Measurements from ENCODE around the gene SLC16A3. TPM values are rescaled to one million over a fixed set of nuclear protein-coding genes. Genes with fewer than 3 reads are reported as not detected.

The SLC16A3 gene
- total RNA-seq, 1 donor from 2014 or later: 1.5 TPM

DNA sequence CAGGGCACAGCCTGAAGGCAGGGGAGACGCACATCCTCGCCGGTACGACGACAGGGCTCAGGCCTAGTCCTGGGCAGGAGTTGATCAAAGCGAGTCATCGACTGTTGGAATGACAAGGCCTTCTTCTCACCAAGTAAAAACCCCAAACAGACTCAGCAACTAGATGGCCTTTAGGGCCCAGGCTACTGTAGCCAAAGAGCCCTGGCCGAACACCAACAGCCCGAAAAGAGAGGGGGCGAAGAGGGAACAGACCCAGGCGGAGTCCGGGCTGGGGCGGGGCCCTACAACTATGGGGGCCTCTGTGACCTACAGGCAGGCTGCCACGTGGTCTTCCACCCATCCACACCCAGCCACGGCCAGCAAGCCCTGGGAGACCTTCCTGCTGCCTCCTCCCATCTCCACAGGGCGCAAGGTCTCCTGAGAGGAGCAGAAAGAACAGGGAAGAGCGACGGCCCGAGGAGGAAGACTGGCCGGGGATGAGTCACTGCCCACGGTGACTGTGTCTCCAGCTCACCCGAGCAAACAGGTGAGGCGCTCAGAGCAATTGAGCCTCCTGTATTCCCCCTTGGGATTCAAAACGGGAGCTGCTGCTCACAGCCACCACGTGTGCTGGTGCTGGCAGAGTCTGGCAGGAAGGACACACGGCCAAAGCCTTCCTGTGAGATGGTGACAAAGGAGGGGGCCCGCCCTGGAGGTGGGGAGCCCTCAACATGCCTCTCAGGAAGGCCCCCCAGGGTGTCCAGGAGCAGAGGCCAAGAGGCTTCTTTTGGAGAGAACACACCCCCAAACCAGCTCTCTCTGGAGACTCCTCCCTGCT, 17.7 kb downstream of the SLC16A3 start:
- no peaks in the 10 kb centered on the region for H3K9me3 Mint-ChIP-seq
- DNase-seq (ENCODE audit: low read depth, low spot score): no peak
- no peak overlapping the region for H3K27ac Mint-ChIP-seq (ENCODE audit: unreplicated experiment)
- TF ChIP-seq, protein P1, sequence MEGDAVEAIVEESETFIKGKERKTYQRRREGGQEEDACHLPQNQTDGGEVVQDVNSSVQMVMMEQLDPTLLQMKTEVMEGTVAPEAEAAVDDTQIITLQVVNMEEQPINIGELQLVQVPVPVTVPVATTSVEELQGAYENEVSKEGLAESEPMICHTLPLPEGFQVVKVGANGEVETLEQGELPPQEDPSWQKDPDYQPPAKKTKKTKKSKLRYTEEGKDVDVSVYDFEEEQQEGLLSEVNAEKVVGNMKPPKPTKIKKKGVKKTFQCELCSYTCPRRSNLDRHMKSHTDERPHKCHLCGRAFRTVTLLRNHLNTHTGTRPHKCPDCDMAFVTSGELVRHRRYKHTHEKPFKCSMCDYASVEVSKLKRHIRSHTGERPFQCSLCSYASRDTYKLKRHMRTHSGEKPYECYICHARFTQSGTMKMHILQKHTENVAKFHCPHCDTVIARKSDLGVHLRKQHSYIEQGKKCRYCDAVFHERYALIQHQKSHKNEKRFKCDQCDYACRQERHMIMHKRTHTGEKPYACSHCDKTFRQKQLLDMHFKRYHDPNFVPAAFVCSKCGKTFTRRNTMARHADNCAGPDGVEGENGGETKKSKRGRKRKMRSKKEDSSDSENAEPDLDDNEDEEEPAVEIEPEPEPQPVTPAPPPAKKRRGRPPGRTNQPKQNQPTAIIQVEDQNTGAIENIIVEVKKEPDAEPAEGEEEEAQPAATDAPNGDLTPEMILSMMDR (conservative IDR thresholded peaks at IDR 0.05): no peak
- H3K27me3 Mint-ChIP-seq (ENCODE audit: low read depth): no peaks in the 10 kb centered on the region
- H3K4me3 Mint-ChIP-seq: no peak overlapping the region
- no peaks in the 10 kb centered on the region for H3K4me1 Mint-ChIP-seq
- peaks cover 15% of the 10 kb centered on the region for H3K36me3 Mint-ChIP-seq (ENCODE audit: low read depth)

DNA sequence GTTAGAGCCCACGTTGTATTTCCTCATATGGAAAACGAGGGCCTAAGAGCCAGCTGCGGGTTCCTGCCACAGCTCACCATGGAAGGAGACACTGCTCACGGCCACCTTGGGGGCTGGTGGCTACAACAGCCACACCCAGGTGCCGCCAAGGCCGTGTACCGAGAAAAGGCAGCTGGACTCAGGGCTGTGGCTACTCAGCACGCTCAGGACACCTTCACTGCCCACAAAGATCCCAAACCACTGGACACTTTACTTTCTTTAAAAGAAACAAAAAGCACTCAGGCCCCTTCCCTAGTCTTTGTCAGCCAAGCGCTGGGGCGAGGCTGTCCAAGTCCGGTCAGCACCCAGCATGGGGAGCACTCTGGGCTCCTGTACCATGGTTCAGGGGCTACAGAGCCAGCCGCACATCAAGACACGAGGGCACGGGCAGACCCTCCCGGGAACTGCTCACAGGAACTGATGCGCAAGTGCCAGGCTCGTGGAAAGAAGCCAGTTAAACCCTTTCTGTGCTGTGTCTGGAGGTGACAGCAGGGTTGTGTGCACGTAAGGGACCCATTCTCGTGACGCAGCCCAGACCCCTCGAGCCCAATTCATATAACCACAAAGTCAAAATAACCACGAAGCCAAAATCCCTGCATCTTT, 18.5 kb downstream of the SLC16A3 start:
- Mint-ChIP-seq H3K36me3 (ENCODE audit: low read depth) (peaks cover 19% of the 10 kb centered on the region), H3K4me3 (no peak overlapping the region), H3K4me1 (no peaks in the 10 kb centered on the region), H3K27me3 (ENCODE audit: low read depth) (no peaks in the 10 kb centered on the region), H3K27ac (ENCODE audit: unreplicated experiment) (no peak overlapping the region), H3K9me3 (no peaks in the 10 kb centered on the region)
- TF ChIP-seq, protein P1 (conservative IDR thresholded peaks at IDR 0.05): no peak
- no peak for DNase-seq (ENCODE audit: low read depth, low spot score)

DNA sequence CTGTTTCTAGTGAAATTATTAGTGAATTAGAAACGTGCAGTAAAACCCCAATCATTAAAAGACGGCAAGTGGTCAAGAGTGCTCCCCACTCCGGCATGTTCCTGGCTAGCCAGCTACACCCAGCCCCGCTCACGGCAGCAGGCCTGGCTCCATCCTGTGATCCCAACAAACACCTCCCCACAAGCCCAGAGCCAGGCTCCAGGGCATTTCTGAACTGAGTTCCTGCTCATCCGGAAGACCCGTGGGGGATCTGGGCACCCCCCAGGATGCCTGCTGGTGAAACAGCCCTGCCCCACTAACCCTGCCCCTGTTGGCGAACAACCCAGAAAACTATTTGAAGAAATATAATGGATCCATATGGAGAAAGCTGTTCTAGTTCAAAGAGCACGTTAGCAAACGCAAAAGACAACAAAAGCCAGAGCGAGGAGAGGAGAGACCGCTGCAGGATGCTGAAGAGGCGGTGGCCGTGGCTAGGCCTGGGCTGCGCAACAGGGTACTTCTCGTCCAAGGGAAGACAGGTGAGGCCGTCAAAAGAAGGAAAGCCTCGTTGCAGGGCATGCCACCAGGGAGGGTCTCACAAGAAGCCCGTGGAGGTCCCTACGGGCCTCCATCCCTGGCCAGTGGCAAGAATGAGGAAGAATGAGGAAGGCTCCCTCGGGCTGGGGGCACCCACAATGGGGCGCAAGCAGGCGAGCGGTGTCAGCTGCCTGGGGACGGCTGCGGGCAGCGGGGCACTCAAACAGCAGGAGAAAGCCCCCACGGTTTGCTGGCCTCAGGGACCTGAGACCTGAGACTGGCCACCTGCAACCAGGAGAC, 19.2 kb downstream of the SLC16A3 start:
- no peaks in the 10 kb centered on the region for H3K4me1 Mint-ChIP-seq
- no peak for DNase-seq (ENCODE audit: low read depth, low spot score)
- H3K27me3 Mint-ChIP-seq (ENCODE audit: low read depth): no peaks in the 10 kb centered on the region
- peaks cover 26% of the 10 kb centered on the region for H3K36me3 Mint-ChIP-seq (ENCODE audit: low read depth)
- H3K4me3 Mint-ChIP-seq: no peak overlapping the region
- H3K27ac Mint-ChIP-seq (ENCODE audit: unreplicated experiment): peak overlapping the region; percentile 5
- TF ChIP-seq, protein P1 (conservative IDR thresholded peaks at IDR 0.05): no peak
- no peaks in the 10 kb centered on the region for H3K9me3 Mint-ChIP-seq

DNA sequence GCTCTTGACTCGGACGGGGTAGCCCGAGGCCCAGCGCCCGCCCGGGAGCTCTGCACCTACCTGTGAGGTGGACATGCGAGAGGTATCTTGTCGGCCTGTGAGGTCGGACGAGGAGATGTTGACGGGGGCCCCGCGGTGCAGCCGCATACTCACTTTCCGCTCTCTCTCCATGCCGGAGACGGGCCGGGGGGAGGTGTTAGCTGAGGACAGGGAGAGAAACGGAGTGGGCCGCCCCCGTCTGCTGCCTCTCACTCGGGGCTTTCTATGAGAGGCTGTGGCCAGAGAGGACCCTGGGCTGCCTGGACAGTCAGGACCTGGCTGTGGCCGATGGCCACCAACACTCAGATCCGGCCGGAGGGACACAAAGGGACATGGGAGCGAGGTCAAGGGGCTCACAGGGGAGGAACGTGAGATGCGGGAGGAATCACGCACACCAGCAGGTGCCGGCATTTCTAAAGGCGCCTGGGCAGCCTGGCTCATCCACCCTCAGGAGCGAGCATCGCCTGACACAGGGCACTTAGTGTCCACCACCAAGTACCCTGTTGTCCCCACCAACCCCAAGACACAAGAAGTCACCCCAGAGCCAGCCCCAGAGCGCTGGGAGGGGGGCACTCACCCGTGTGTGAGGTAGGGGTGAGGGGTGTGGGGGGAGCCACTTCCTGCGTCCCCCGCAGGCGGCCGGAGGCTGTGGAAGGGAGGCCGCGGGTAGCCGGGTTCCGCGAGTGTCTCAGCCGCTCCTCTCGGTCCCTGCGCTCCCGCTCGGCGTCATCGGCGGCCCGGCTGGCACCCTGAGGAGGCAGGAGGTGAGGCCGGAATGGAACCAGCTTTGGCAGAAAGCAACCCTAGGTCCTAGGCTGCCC, 20.2 kb downstream of the SLC16A3 start:
- no peaks in the 10 kb centered on the region for H3K27me3 Mint-ChIP-seq (ENCODE audit: low read depth)
- no peaks in the 10 kb centered on the region for H3K4me1 Mint-ChIP-seq
- no peak for DNase-seq (ENCODE audit: low read depth, low spot score)
- H3K9me3 Mint-ChIP-seq: no peaks in the 10 kb centered on the region
- TF ChIP-seq, protein P1 (conservative IDR thresholded peaks at IDR 0.05): no peak
- peaks cover 25% of the 10 kb centered on the region for H3K36me3 Mint-ChIP-seq (ENCODE audit: low read depth)
- H3K4me3 Mint-ChIP-seq: no peak overlapping the region
- H3K27ac Mint-ChIP-seq (ENCODE audit: unreplicated experiment): no peak overlapping the region

All from neural crest cell (in vitro differentiated cells).